Raji (cell line): Measurements from ENCODE around the gene ELFN2.

Source experiments
- POLR2A ChIP-seq: IDR thresholded peaks from 2 replicates; pipeline ENCODE4 v1.6.1; 2011; ENCODE audit warnings: low read depth, low read length, control low read depth; ENCODE audit not compliant: insufficient read depth

Gene ELFN2

GRCh38 chr22:37425369-37425768, 1.9 kb downstream of the ELFN2 start:
- no peak for TF ChIP-seq POLR2A

DNA sequence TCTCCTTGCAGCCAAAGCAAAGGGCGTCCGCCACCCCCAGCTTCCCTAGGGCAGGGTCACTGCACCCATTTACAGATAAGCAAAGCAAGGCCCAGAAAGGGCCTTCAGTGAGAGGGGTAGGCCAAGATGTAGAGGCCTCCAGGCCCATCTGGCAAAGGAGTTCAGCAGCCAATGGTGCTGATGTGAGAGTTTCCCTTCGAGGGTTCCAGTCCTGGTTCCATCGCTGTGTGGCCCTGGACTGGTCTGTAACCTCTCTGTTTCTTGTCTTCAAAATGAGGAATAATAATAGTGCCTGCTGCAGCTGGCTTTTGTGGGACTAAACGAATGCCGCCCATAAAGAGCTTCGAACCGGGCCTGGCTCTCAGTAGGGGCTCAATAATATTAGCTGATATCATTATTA, 4.0 kb downstream of the ELFN2 start:
- no peak for TF ChIP-seq POLR2A

GRCh38 chr22:37421468-37421877, 5.8 kb downstream of the ELFN2 start:
- no peak for TF ChIP-seq POLR2A

GRCh38 chr22:37420686-37421467, 6.4 kb downstream of the ELFN2 start:
- no peak for TF ChIP-seq POLR2A

- TF ChIP-seq POLR2A, result no peak
Observed at GRCh38 chr22:37419969-37420685, 7.2 kb downstream of the ELFN2 start.

- no peak for TF ChIP-seq POLR2A
Observed at GRCh38 chr22:37419370-37419968, 7.8 kb downstream of the ELFN2 start.

- no peak for TF ChIP-seq POLR2A
Observed at GRCh38 chr22:37418627-37419369, 8.5 kb downstream of the ELFN2 start.

- TF ChIP-seq POLR2A, result no peak
Observed at GRCh38 chr22:37417677-37418348, 9.5 kb downstream of the ELFN2 start.

- TF ChIP-seq POLR2A, result no peak
Observed at GRCh38 chr22:37417264-37417663, 10.0 kb downstream of the ELFN2 start.

DNA sequence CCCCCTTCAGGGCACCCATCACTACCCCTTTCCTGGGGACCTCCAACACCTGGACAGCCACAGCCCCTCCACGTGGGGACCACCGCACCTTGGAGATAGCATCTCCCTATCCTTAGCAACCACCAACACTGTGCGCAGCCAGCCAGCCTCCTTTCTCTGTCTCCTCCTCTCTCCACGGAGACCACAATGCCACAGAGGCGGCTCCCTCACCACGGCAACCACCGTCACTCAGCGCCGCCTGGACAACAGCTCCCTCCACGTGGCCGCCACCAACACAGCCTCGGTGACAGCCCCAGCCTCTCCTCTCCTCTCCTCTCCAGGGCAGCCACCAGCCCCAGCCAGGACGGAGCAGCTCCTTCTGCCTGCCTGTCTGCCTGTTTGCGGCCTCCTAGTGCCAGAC, 10.5 kb downstream of the ELFN2 start:
- no peak for TF ChIP-seq POLR2A

GRCh38 chr22:37416389-37416788, 10.9 kb downstream of the ELFN2 start:
- no peak for TF ChIP-seq POLR2A

DNA sequence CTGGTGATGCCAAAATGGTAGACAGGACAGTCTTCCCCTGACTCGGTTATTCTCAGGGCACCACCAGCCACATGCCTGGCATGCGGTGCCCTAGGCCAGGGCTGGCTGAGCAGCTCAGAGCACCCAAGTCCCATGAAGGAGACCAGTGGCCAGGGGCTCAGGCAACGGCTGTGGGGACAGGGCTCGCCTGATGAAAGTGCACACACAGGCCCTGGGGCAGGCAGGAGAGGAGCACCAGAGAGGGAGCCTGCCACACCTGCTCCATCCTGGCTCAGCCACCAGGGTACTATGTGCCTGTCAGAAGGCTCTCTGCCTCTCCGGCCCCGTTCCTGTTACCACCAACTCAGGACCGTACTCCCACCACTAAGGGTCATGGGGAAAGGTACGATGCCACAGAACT, 12.1 kb downstream of the ELFN2 start:
- TF ChIP-seq POLR2A, result no peak

- TF ChIP-seq POLR2A, result no peak
Observed at GRCh38 chr22:37414288-37414687, 13.0 kb downstream of the ELFN2 start.

DNA sequence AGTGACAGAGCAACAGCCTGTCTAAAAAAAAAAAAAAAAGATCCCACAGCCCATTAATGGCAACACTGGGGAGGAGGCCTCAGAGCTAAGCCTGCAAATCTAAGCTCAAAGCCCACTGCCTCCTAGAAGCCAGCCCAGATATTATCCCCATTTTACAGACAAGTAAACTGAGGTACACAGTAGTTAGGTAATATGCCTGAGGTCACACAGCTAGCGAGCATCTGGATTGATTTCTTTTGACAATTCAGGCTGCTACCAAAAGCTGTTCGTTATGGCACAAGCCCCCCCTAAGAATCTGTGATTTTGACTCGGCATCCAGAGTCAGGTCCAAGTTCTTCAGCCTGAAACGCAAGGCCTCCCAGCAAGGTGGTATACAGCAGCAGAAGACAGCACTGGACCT, 13.7 kb downstream of the ELFN2 start:
- no peak for TF ChIP-seq POLR2A

GRCh38 chr22:37412495-37413250, 14.6 kb downstream of the ELFN2 start:
- no peak for TF ChIP-seq POLR2A

- TF ChIP-seq POLR2A, result no peak
Observed at GRCh38 chr22:37411655-37412054, 15.6 kb downstream of the ELFN2 start.
